Activated T-cell treated with anti-CD3 and anti-CD28 coated beads, Interleukin-2, amount 50 U/mL, for 1 hour (primary cell): Measurements from ENCODE around the gene NELL2.

Experiments
- DNase-seq: peaks from one replicate; pipeline ENCODE4 v3.0.0-alpha.2; 2020

The NELL2 gene

DNA sequence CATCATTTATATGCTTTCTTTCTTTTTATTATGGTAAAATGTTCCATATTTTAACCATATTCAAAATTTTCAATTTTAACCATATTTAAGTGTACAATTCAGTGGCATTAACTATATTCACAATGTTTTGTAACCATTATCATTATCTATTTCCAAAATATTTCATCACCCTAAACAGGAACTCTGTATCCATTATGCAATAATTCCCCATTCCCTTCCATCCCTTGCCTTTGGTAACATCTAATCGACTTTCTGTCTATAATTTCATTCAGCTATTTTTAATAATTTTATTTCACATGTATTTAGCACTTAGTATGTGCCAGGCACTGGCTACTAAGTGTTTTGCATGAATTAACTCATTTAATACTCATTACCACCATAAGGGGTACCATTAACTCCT lies 287.5 kb downstream of the NELL2 start:
- no peak for DNase-seq

DNA sequence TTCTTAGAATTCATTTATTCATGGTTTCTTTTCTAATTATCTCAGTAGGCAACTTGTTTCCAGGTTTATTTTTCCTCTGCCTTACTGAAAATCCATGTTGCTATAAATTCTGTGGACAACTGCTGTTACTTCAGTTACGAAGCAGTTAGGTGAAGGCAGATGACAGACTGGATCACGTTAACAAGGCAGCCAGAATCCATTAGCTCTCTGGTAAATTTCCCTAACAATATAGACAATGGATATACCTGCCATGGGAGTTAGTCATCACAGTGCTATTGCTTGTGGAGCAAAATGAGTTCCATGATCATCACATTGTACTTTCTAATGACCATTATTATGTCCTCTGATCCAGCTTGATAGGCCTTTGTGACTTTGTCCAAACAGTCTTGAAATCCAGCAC lies 291.5 kb downstream of the NELL2 start:
- DNase-seq, result no peak

DNA sequence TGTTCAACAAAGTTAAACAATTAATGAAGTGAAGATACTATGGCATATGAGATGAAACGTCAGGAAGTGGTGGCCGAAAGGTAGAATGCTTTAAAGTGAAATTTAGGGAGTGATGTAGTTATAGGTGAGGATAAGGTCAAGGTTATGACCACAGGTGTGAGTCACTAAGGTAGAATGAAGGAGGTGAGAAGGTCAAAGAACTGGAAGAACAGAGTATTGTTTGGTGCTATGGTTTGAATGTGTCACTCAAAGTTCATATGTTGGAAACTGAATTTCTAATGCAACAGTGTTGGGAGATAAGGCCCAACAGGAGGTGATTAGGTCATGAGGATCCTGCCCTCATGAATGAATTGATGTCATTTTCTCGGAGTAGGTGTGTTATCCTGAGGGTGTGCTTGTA lies 293.6 kb downstream of the NELL2 start:
- DNase-seq, result no peak

DNA sequence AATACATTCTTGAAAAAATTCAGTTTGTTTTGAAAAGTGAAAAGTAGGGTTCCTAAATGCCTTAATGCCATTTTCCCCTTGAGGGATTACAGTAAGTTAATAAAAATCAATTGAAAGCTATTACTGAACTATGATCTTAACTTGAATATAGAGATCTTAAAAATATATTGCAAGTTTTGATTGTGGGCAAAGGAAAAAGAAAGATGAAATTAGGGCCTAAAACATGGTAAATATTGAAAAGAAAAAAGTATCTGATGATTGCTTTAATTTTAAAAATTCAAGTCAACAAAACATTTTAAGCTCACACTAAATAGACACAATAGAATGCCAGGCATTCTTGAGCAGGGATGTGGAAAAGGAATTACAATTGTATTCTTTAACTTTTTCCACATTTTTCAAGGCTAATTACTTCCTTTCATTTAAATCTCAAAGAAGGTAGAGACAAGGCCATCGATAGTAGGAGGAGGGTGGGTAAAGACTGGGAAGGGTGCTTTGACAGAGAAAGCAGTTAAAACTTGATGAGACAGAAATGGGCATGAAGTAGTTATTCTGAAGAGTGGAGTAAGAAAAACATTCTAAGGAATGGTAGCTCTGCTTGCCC lies 294.4 kb downstream of the NELL2 start:
- DNase-seq, result no peak

DNA sequence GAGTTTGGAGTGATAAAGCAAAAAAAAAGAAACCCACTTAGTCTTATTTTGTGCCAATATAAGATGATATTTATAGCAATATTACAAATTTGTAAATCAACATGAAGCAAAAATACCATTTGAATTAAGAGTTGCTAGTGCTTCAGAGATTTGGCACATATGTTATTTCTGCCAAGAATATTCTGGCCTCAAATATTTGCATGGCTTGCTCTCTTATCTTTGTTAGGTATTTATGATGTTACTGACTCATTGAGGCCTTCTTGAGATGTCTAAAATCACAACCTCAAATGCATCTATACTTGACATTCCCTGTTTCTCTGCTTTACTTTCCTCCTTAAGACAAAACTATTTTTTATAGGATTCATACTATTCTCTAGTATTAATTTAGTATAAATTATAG lies 301.5 kb downstream of the NELL2 start:
- no peak for DNase-seq

DNA sequence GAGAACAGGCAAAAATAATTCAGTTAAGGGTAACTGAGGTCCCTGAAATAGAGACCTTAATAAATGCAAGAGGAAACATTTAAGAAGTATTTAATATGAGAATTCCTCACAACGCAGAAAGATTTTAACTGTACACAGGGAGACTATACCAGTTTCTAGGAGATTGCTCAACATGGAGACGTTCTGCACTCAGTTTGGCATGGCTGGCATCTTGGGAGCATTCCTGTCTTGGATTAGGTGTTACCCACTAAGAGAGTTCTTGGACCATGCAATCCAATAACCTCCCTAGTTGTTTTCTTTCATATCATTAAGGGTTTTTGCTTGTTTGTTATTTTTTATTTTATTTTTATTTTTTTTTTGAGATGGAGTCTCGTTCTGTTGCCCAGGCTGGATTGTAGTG lies 302.4 kb downstream of the NELL2 start:
- no peak for DNase-seq

DNA sequence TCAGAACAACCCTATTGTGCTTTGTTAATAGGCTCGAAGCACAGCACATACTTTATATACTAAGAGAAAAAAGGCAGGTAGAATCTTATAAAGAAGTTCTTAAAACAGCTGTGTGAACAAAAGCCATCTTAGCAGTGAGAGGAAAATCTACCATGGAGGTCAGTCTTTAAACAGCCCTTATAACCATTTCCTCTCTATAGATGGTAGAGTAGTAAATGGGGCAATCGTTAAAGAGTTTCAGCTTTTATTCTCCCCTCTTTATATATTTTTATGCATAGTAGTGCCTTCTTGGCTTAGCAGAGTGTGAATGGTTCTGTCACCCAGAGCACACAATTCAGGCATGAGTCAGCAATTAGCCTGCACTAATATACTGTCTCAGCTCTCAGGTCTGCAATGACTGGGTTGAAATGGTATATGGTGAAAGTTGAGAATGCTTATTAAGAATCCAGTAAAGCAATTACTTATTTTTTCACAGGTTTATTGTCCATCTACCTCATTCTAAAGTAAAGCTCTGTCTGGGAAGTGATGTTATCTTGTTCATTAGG lies 305.0 kb downstream of the NELL2 start:
- DNase-seq, result no peak

DNA sequence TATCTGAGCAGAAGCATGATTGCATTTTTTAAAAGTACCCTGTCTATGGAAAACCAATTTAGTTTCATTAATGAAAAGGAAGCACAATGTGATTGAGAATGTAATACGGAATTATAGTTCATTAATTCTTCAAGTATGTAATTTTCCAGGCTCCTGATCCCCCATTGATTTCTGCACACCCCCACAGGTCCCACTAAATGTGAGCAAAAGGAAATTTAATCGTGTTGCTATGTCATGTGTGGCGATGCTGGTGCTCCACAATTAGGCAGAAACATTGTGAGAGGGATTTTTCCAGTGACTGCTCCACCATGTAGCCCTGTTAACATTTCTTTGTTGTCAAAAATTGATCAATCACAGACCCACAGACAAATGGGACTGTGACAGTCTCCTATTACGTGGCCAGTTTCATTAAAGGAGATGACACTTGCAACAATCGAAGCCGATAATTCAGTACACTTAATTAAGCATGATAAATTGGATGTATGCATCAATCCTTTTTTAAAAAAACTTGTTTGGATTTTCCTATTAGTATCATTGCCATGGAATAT lies 306.0 kb downstream of the NELL2 start:
- no peak for DNase-seq

DNA sequence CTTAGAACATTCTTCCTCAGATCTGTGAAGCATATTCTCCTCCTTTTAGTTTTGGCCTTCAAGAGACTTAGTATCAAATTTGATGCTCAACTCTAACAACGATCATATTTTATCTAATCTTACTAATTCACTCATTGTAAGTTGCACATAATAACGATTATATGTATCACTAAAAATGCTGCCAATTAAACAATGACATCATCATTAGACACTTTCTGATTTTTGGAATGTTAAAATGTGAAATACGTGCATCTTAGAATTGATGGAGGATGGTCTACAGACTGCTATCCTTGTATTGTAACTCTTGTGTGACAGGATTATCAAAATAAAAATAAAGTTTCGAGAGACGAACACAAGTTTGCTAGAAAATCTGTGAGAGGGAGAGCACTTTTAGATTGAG lies 311.0 kb downstream of the NELL2 start:
- DNase-seq, result no peak

DNA sequence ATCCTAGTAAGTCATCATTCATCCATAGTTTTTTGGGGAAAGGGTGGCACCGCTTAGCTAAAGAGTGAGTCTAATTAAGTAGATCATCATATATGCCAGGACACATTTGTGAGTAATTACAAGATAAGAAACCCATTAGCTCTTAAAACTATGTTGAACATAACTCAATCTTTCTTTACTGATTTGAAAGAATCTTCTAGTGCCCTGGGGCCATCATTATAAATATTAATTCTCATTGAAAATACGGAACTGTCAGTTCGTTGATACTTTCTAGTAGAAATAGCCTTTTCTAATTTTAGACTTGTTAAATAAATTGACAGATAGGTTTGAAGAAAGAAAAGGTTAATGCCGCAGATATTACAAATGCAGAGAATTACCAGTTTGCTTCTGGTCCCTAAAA lies 312.6 kb downstream of the NELL2 start:
- no peak for DNase-seq

DNA sequence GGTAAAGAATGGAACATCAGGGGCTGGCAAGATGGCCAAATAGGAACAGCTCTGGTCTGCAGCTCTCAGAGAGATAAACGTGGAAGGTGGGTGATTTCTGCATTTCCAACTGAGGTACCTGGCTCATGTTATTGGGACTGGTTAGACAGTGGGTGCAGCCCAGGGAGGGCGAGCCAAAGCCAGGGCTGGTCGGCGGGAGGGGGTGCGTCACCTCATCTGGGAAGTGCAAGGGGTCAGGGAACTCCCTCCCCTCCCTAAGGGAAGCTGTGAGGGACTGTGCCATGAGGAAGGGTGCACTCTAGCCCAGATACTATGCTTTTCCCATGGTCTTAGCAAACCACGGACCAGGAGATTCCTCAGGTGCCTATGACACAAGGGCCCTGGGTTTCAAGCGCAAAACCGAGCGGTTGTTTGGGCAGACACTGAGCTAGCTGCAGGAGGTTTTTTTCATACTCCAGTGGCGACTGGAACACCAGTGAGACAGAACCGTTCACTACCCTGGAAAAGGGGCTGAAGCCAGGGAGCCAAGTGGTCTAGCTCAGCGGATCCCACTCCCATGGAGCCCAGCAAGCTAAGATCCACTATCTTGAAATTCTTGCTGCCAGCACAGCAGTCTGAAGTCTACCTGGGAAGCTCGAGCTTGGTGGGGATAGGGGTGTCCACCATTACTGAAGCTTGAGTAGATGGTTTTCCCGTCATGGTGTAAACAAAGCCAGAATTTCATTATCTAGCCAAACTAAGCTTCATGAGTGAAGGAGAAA lies 317.6 kb downstream of the NELL2 start:
- no peak for DNase-seq

DNA sequence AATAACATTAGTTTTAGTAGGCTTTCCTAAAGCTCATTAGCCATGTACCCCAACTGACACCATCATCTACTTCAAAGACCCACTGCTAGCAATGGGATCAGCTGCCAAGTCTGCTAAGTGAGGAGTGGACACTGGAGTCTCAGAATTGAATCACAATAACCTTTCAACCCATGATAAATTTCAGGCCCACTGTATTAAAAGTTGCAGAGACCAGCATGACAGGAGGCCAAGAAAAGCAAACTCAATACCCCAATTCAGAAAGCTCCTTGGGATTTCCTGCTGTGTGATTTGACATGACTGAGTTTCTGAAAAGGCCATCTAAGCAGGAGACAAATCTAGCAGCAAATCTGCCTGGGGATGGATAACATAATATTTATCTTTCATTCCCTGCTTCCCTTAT lies 320.7 kb downstream of the NELL2 start:
- DNase-seq, result no peak

DNA sequence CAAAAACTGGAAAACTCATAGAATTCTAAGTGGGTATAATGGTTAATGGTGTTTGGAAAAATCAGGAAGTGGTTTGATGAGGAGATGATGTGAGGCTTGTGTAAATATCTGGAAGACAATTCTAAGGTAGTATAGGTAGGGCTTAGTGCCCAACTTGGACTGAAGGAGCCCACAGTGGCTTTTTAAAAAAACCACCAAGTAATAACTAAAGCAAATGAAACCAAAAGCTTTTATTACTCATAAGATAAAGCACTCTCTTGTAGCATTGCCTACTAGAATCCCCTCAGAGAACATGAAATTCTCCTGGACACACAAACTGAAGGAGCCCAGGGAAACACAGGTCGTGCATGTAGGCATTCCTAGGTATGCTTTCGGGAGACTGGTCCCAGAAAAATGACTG lies 324.5 kb downstream of the NELL2 start:
- no peak for DNase-seq

DNA sequence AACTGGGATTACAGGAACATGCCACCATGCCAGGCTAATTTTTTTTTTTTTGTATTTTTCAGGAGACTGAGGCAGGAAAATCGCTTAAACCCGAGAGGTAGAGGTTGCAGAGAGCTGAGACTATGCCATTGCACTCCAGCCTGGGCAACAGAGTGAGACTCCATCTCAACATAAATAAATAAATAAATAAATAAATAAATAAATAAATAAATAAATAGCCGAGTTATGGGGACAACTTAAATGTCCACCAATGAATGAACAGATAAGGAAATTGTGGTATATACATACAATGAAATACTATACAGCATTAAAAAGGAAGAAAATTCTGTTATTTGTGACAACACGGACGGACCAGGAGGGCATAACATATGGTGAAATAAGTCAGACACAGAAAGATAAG lies 325.7 kb downstream of the NELL2 start:
- no peak for DNase-seq

DNA sequence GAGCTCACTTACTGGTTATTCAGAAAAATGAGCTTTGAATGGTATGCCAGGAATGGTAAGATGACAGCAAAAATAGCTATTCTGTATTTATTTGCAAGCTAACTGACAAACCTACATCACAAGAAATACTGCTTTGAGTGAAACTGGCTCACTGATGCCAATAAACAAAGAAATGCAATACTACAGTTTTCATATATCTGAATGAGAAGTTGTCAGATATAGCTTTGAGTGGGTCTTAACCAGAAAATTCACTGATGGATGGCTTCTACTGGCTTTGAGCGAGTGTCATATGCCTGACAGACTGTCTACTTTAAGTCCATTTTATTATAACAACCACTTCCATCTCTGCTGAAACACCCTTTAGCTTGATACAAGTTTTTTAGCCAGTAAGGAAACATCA lies 330.1 kb downstream of the NELL2 start:
- no peak for DNase-seq

DNA sequence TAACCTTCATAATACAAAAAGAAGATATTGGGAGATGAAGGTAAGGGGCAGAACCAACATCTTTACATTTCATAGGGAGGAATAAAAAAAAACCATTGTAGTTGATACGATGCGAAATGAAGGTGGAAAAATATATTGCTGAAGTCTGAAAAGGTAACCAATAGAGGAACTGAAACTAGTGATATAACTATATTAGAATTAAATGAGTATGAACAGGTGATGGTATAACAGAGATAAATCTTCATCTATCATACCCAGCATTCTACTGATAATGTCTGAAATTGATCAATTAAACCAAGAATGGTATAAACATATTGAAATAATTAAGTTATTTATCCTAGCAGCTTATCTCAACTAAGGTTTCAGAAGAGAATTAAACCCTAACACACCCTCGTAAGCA lies 332.1 kb downstream of the NELL2 start:
- no peak for DNase-seq

DNA sequence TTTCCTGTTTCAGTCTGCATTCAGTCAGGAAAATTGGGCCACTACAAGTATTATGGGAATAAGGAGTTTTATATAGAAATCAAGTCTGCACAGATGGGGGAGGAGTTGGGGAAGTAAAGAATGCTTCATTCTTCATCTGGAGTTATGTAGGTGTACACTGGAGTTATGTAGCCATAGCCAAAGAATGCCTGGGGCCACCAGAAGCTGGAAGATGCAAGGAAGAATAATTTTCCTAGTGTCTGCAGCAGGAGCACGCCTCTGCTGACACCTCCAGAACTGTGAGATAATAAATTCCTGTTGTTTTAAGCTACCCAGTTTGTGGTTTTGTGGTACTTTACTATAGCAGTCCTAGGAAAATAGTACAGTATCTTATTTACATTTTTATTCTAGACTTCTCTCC lies 333.4 kb downstream of the NELL2 start:
- no peak for DNase-seq

DNA sequence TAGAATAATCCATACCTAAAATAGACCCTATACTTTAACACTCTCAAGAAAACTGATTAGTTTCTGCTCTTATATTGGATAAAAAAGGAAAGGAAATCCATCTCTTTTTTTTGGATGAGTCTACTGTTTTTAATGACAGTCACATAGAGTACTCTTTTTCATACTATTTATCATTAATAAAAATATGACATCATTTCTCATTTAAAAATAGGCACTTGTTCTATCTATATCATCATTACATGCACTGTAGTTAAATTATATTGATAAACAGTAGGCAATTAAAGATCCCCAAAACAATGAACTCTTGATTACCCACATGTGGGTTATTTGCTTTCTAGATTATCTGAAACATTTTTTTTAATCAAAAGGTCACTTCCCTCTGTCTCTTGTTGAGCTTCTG lies 338.8 kb downstream of the NELL2 start:
- DNase-seq, result no peak

DNA sequence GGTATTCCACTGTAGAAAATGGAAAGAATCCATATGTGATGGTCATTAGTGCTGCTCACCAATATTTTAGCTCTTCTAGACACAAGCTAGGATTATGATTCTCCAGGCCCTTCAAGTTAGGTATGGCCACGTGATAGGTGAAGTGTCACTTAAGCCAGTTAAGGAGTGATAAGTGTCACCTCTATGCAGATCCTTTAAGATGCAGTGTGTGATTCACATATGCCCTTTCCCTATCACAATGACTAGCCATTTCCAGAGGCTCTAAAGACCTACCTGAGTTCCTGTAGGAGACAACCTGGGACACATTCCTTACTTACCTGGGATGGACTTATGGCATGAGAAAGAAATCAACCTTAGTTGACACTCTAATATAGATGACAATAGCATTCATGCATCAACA lies 343.2 kb downstream of the NELL2 start:
- no peak for DNase-seq

DNA sequence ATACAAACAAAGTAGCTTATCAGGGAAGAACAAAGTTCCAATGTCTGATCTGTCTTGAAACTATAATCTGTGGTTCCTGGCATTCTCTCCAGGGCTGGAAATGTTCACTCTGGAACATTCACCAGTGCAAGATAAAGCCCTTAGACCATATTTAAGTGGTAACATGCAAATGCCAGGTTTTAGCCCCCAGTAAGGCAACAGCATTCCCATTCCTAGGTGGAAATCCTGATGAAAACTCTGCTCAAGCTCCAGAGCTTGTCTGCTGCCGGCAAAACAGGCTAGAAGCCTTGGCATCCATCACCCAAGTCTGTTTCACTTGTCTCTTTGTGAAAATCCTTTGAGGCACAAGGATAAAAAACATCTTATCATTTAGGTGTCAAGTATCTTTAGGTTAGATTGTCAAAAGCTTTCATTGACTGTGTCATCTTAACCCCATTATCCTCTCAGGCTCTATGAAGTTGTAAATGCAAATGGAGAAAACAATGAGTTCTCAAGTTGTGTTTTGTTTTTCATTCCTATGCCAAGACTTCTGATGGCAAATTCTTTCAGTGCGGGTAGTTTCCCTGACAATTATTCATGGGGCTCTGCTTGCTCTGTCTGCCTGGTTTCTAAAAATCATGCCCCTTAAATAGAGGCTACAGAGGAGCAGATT lies 344.7 kb downstream of the NELL2 start:
- DNase-seq, result no peak

DNA sequence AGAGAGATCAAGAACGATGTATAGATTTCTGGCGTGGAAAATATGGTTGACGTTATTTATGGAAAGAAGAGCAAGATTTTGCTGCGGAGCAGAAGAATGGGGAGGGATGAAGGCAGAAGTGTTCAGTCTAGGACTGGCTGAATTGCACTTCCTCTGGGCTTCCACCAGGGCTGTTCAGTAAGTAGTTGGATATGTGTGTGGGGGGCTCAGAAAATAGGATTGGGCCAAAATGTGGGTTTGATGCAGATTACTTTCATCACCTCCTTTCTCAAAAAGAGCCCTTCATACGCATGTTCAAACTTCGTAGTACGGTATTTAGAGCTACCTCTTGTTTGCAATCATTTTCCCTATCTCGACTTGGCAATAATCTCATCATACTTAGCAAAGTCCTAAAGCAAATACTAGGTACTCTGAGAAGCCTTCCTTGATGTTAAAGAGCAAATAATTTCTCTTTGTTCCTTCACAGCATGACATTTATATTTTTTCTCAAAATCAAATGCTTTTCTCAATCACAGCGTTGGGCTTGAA lies 349.4 kb downstream of the NELL2 start:
- DNase-seq, result no peak

DNA sequence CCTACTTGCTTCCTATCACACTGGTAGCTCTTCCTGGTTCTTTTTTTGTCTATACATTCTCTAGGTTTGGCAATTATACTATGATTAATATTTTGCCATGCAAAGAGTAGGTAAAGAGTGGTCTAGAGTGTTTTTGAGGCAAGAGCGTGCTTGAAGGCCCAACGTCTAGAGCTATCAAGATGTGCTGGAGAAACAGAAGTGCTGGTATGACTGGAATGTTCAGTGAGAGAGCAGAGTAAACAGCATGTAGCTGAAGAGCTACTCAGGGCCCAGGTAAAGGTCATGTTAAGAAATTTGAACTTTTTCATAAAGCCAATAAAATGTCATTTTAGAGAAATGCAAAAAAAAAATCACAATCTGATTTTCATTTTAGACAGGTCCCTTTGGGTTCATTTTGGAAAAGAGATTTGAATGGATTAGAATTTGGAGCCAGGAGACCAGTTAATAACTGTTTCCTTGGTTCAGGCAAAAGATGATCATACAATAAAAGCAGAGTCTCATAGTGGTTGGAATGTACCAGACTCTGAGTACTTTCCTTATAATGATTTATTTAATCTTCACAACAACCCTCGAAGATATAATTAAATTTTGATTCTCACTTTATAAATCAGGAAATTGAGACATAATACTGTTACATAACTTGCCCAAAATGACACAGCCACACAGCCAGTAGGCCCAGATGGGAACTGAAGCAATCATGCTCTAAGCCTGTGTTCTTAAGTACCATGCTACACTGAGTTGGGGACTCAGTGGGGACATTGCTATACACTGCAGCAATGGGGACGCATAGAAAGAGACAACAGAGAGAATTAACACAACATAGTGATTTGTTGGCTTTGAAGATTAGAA lies 350.1 kb downstream of the NELL2 start:
- DNase-seq, result no peak

DNA sequence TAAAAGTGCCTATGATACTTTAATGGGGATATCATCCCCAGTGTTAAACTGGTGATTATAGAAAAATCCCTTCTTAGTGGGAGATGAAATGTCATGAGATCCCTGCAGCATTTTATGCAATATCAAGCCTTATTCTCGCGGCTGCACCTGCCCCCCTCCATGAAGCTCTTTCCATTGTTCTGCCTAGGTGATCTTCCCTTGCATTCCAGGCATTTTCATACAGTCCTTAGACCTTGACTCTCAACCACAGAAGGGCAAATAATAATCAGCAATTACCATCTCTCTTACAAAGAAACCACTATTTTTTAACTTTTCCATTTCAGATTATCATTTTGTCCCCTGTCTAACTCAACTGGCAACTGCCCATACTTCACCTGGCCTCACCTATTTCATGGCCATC lies 352.3 kb downstream of the NELL2 start:
- DNase-seq, result no peak
